PC-9 (cell line): Measurements from ENCODE around the gene GRAMD2A.

ENCODE experiments used
- CTCF ChIP-seq: fragments of 200-600 bp; sonication (generic); conservative IDR thresholded peaks from 2 replicates; pipeline ENCODE4 v1.6.1; 2017; ENCODE audit warnings: mixed run types, antibody characterized with exemption, mild to moderate bottlenecking, moderate library complexity
- EZH2 ChIP-seq: fragments of 200-600 bp; sonication (generic); IDR thresholded peaks from 2 replicates; pipeline ENCODE4 v1.8.0; 2017; ENCODE audit warnings: antibody characterized with exemption, low read depth

DNA sequence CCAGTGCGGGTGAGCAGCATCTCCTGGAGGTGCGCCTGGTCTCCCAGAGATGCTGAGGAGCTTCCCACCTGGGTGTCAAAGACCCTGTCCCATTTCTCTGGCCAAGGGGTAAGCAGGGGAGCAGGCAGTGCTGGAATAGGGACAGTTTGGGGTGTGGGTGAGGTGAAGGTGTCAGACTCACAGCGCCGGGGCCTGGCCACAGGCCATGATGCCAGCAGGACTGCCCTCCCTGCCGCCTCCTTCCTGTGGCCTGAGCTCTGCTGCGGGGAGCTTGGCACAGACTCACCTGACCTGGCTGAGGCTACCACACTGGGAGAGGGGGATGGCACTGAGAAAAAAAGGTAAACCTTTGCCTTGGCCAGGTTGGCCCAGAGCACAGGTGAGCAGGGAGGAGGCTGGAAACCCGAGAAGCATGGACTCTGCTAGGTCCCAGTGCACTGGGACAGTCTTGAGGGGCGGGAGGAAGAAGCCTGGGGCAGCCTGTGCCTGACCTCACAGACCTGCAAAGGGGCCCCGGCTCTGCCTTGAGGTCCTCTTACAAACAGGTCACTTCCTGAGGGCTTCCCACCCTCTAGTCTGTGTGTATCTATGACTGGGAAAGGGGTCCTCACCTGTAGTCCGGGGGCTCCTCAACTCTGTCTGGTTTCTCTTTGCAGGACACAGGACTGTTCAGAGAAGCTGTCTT is 28.2 kb downstream of the GRAMD2A start:
- TF ChIP-seq EZH2: no peak
- TF ChIP-seq CTCF: no peak
